WERI-Rb-1 (cell line): ENCODE measurements around the gene PREP.
"Not testable (repeated sequence)": the region's sequence is repeated elsewhere in the genome, so short reads cannot be mapped to it uniquely, and the experiment has no call there.

Source experiments
- DNase-seq: peaks from one replicate; pipeline ENCODE4 v3.0.0-alpha.2; 2020
- H3K27ac ChIP-seq: fragments of 250-450 bp; sonication (Bioruptor Pico); 2 replicates; pipeline ENCODE4 v1.5.1; 2020; ENCODE audit warnings: mild to moderate bottlenecking, moderate library complexity
- H3K27me3 ChIP-seq: fragments of 250-450 bp; sonication (Bioruptor Pico); 2 replicates; pipeline ENCODE4 v1.5.1; 2021; ENCODE audit warnings: mild to moderate bottlenecking, low read depth, moderate library complexity; ENCODE audit not compliant: insufficient read depth, severe bottlenecking
- H3K36me3 ChIP-seq: fragments of 250-450 bp; sonication (Bioruptor Pico); 2 replicates; pipeline ENCODE4 v1.5.1; 2020; ENCODE audit warnings: mild to moderate bottlenecking, moderate library complexity
- H3K4me3 ChIP-seq: 2 replicates; pipeline ENCODE4 v1.5.1; 2011; ENCODE audit warnings: low read depth, mild to moderate bottlenecking, control low read depth, low read length
- H3K9me3 ChIP-seq: fragments of 250-450 bp; sonication (Bioruptor Pico); 2 replicates; pipeline ENCODE4 v1.5.1; 2021; ENCODE audit warnings: mild to moderate bottlenecking, moderate library complexity; ENCODE audit not compliant: severe bottlenecking
- CTCF ChIP-seq: IDR thresholded peaks from 2 replicates; pipeline ENCODE4 v1.5.1; 2011; ENCODE audit warnings: low read depth, mild to moderate bottlenecking, control low read depth, inconsistent platforms, low read length

Gene PREP

GRCh38 chr6:105352037-105352617 is 50.8 kb downstream of the PREP start:
- no peak for TF ChIP-seq CTCF
- H3K4me3 ChIP-seq: no peak overlapping the region
- H3K27me3 ChIP-seq: no peaks in the 10 kb centered on the region
- H3K27ac ChIP-seq: no peak overlapping the region
- peaks cover 13% of the 10 kb centered on the region for H3K36me3 ChIP-seq
- DNase-seq: no peak
- no peaks in the 10 kb centered on the region for H3K9me3 ChIP-seq

GRCh38 chr6:105348897-105349296 is 54.0 kb downstream of the PREP start:
- DNase-seq: no peak
- Histone ChIP-seq H3K27ac (no peak overlapping the region), H3K36me3 (peaks cover 13% of the 10 kb centered on the region), H3K4me3 (no peak overlapping the region), H3K27me3 (no peaks in the 10 kb centered on the region), H3K9me3 (no peaks in the 10 kb centered on the region)
- TF ChIP-seq CTCF: no peak

- TF ChIP-seq CTCF: no peak
- no peak overlapping the region for H3K4me3 ChIP-seq
- H3K27me3 ChIP-seq: no peaks in the 10 kb centered on the region
- no peaks in the 10 kb centered on the region for H3K9me3 ChIP-seq
- no peaks in the 10 kb centered on the region for H3K36me3 ChIP-seq
- DNase-seq: no peak
- no peak overlapping the region for H3K27ac ChIP-seq
Measured at GRCh38 chr6:105346052-105346451, 56.8 kb downstream of the PREP start.

- Histone ChIP-seq H3K27ac (no peak overlapping the region), H3K27me3 (no peaks in the 10 kb centered on the region), H3K4me3 (no peak overlapping the region), H3K9me3 (no peaks in the 10 kb centered on the region), H3K36me3 (no peaks in the 10 kb centered on the region)
- no peak for TF ChIP-seq CTCF
- peak; percentile 65 for DNase-seq
Measured at GRCh38 chr6:105345506-105345905, 57.4 kb downstream of the PREP start.

- no peak for TF ChIP-seq CTCF
- DNase-seq: no peak
- no peaks in the 10 kb centered on the region for H3K36me3 ChIP-seq
- no peak overlapping the region for H3K27ac ChIP-seq
- no peaks in the 10 kb centered on the region for H3K9me3 ChIP-seq
- H3K4me3 ChIP-seq: no peak overlapping the region
- no peaks in the 10 kb centered on the region for H3K27me3 ChIP-seq
Measured at GRCh38 chr6:105344881-105345370, 58.0 kb downstream of the PREP start.

GRCh38 chr6:105338350-105338983 is 64.4 kb downstream of the PREP start:
- H3K4me3 ChIP-seq, H3K27me3 ChIP-seq, H3K9me3 ChIP-seq, H3K27ac ChIP-seq, DNase-seq, H3K36me3 ChIP-seq: not testable (repeated sequence)
